Amygdala (tissue), 56 donors: ENCODE results near the gene PGF.

Experiments used
- DNase-seq, 56 donors: peaks; one replicate each; lab custom pipeline; 2025; lab: John Stamatoyannopoulos, UW

The PGF gene

DNA sequence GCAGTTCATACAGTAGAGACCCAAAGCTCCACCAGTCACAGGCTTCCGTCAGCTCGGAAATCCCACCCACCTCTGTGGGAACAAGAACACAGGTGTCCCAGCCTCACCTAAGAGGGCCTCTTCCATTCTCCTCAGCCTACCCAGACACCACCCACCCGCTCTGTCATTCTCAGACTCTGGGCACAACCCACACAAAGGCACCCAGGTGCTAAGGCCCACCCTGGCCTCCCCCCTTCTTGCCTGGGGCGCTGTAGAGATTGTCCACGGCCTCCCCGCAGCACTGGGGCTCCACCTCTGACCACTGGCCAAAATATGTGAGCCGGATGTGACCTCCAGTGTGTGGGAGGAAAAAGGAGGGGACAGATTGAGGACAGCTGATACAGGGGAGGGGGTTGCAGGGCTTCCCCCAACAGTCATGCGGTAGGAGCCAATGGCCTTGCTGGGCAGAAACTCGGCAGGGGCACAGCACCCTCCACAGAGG lies 46.5 kb downstream of the PGF start:
- no peak for DNase-seq

DNA sequence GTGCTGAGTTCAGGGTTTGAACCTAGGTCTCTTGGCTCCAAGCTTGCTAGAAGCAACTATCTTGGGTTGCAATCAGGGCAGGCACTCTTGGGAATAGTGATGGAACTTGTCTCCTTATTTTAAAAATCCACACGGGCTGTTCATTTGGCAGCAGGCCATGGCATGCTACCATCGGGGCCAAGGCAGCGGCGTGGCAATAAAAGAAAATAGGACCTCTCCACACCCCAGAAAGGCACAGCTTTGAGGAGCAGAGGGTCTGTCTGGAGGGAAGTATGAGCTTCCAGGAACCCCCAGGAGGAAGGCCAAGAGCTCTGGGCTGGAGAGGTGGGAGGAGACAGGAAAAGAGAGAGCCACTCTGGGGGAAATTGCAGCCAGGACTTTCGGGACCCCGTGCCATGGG lies 47.7 kb downstream of the PGF start:
- peak in 11 of 56 donors; percentile 14 to 63 (median 24) for DNase-seq

DNA sequence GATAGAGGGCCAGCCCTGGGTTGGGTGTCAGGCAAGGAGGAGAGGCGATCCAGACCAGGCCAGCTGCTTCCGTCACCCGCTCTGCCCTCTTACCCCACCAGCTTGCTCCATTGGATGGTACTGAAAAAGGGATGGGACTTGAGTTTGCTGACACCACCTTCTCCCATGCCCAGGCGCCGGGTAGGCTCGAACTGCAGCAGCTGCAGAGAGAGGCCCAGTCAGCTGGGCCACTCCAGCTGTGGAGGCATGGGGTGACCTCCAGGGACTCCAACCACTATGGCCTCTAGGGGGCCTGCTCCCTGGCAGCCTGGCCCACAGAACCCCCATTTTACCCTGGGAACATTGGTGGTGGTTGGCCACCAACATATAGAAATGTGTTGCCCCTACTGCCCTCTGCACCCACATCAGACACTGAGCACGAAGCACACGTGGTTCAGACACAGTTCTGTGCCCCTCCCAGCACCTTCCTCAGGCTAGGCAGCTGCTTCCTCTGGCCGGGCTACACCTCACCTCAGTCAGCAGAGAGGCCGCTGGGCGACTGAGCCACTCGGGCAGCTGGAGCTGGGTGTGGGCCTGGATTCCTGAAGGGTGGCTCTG lies 48.4 kb downstream of the PGF start:
- no peak for DNase-seq

DNA sequence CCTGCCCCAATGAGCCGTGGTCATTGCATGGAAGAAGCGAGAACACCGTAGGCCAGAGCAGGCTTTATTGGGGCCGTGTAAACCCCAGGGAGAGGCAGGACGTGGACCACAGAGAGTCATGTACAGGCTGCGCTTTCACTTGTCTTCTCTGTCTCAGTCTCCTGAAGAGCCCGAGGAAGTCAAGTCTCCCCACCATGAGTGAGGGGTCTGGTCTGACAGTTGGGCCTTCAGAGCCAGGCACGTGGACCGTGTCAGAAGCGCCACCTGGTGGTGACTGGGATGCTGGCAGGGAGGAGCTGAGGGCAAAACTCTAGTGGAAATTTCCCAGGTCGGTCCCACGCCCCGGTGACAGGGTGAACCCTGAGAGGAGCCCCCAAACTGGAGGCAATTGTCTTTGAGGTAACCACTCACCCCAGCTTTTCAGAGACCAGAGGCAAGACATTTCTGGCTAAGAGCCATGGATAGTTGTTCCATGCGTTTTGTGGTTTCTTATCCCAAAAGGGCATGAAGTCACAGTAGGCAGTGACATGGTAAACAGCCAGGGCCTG lies 49.7 kb downstream of the PGF start:
- DNase-seq: peak in 42 of 56 donors; percentile 10 to 80 (median 40)

DNA sequence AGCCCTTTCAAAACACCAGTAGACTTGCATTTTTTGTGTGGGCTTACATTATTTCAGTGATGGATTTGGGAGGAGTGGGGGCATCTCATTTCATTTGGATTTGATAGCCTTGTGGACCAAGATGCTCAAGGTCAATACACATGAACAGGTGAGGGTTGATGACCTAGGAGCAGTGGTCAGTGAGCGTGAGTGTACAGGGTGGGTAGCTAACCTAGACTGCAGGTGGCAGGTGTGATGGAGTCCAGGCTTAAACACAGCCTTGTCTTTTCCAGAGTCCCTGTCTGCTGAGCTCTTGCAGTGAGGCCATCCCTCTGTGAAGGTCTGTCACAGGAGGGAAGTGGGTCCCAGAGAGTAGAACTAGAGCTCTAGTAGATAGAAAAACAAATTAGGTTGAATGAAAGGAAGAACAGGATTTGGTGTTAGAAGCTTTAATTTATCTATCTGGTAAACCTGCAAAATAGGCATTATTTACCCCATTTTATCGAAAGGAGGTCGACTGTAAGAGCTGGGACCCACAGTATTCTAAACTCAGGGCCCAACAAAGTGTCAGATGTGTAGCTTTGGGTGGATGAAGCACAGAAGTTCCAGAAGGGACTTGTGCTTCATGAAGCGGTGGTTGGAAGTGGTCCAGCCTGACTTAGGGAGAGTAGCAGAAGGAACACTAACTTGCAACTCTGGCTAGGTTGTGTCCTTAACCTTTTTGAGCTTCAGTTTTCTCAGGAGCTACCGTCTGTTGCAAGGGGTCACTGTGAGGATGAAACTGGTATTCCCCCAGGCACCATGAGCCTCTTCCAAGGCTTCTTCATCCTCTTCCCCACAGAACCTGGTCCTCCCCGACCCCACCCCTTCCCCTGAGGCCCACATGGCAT lies 50.5 kb downstream of the PGF start:
- DNase-seq: no peak

DNA sequence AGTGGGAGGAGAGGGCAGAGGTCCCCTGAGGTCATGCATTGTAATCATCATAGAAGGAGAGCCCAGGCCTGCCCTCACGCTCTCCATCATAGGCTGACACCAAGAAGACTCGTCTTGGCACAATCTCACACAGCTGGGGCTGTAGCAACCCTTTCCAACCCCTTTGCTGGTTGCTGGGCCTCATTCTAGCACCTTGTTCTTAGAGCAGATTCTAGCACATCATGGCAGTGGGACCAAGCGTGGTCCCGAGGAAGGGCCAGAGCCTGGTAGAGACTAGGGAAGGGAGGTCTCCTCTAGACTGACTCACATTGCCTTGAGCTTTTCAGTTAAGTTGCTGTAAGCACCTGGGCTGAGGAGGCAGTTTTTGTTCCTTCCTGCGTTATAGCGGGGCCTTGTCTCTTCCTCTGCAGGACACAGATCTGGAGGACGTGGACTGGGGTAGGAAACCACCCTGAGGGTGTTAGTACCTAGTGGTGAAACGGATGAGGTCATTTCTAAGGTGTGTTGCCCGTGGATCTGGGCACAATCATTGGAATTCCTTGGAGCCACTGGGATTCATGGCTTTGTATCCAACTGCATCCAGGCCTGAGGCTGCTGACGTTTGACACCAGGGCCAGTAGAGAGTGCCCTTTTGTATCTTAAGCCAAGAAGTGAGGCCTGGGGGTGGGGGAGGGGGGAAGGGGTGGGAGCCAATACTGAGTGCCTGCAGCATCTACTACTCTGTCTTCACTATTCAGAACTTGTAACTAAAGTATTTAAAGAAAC lies 52.3 kb downstream of the PGF start:
- peak in 3 of 56 donors; percentile 11 to 19 (median 14) for DNase-seq

DNA sequence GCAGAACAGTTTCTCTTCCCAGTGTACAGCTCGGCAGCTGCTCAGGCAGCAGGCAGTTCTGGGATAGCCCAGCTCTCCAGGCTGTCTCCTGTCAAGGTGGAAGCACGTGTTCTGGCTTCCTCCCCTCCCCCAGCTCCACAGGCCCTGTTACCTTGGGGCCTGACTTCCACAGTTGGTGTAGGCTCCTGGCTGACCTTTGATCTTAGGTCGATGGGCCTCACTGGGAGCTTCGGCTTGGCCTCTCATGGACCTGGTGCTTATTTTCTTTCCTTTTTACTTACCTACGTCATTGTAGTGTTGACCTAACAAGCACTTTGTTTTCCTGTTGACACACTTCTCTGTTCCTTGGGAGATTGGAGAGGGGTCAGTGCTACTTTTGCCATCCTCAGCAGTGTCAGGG lies 56.7 kb downstream of the PGF start:
- DNase-seq: no peak

DNA sequence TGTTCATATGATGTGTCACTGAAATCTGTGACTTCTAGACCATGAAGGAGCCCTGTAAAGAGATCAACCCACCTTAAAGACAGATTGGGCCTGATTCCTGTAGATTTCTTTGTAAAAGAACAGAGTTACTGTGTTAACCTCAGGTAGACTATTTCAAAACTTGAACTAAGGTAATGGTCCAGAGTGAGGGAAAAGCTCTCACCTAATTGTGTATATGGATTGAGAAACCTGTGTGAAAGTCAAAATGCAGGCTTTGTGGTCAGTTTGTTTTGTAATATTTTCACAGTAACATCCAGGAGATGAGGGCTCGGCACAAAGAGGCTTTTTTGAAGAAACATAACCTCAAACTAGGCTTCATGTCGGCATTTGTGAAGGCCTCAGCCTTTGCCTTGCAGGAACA lies 57.3 kb downstream of the PGF start:
- DNase-seq: no peak

DNA sequence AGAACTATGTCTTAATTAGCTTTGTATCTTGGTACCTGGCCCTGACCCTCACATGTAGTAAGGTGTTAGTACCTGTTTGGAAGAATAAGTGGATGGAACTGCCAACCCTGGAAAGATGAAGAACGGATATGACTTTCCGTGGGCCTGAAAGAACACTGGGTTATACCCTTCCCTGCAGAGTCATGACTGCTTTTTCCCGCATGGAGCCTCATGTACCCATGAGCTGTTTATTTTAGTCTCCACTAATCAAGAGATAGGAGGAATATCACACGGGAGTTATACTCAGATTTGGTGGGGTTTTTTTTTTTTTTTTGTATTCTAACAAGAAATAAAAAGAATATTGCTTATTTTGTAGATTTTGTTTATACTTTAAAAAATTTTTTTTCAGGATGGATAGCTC lies 57.8 kb downstream of the PGF start:
- DNase-seq: no peak

DNA sequence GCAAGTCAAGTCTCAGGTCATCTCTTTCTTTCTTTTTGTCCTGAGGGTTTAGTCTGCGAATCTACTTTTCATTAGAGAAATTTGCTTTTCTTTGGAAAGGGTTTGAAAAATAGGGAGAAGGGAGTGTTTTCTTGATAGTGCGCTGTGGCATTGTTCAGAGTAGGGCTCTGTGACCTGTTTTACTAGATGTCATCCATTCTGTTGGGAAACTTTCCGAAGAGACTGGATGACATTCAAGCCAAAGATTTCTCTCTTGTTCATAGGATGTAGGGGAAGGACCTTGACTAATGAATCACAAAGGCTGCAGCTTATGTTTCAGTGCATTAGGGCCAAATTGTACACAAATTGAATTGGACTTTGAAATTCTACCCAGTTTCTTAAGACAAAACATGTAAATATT lies 59.0 kb downstream of the PGF start:
- no peak for DNase-seq

DNA sequence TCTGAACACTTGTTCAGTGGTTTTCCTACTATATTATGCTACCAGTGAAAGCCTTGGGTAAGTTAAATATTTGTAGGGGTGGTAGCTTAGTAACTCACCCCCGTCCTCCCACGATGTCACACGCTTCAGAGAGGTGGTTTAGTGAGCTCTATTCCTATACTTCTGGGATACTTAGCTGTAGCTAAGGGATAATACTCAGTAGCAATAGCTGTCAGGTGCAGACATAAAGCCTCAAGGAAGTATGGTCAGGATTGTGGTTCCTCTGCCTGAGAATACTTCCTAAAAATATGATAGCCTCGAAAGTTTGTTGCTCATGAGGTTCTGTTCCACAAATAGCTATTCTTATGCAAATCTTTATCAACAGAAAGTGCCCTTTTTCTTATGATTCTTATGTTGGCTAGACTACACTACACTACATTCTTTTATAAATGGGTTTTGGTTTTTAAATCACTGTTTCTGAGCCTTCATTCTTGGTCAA lies 61.7 kb downstream of the PGF start:
- DNase-seq: no peak

DNA sequence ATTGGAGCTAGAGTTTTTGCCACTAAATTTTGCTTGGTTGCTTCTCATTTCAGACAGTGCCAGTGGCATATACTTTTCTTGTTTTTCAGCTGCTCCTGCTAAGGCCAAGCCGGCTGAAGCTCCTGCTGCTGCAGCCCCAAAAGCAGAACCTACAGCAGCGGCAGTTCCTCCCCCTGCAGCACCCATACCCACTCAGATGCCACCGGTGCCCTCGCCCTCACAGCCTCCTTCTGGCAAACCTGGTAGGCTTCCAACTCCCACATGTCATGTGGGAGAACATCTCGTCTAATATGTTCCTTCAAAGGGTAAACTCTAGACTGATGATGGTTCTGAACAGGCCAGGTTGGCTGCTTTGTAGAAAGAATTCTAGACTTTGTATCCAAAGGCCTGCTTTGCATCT lies 62.7 kb downstream of the PGF start:
- DNase-seq: peak in 2 of 56 donors; percentile 10 to 13

DNA sequence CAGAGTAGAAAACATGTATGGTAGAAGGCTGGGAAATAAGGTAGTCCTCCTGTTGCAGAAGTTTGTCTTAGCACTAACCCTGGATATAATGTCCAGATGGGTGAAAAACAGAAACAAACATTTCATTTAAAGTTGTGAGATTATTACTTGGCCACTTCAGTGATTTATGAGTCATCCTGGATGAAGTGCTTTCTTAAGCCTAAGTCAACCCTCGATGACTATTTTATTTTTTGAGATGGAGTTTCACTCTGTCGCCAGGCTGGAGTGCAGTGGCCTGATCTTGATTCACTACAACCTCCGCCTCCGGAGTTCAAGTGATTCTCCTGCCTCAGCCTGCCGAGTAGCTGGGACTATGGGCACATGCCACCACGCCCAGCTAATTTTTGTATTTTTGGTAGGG lies 63.5 kb downstream of the PGF start:
- no peak for DNase-seq
